Activated CD8-positive, alpha-beta T cell treated with anti-CD3 and anti-CD28 coated beads for 36 hours (primary cell): ENCODE measurements around the gene EXOSC2. TPM values are rescaled to one million over a fixed set of nuclear protein-coding genes. Genes with fewer than 3 reads are reported as not detected.

Experiments
- ATAC-seq: fragments of 200-7000 bp; cut with Tn5 transposase; one replicate; pipeline ENCODE4 v1.10.0; 2021; ENCODE audit warnings: mild to moderate bottlenecking, moderate library complexity
- CTCF ChIA-PET: fragments of 350-600 bp; sonication (Branson Sonifier 250); formaldehyde crosslinking; loops from one replicate; lab custom pipeline; 2021; ENCODE audit warnings: antibody characterized with exemption; lab: Charles Lee
- POLR2A ChIA-PET: fragments of 350-600 bp; sonication (Branson Sonifier 250); formaldehyde crosslinking; loops from one replicate; lab custom pipeline; 2021; ENCODE audit warnings: antibody characterized with exemption; lab: Charles Lee
- DNase-seq: peaks from one replicate; pipeline ENCODE4 v3.0.0-alpha.2; 2020
- H3K27ac Mint-ChIP-seq: one replicate; pipeline ENCODE4 v1.8.0; 2021; ENCODE audit warnings: mild to moderate bottlenecking, mixed read lengths
- H3K27me3 Mint-ChIP-seq: one replicate; pipeline ENCODE4 v1.8.0; 2021; ENCODE audit warnings: mixed read lengths
- H3K36me3 Mint-ChIP-seq: one replicate; pipeline ENCODE4 v1.8.0; 2021; ENCODE audit warnings: low read depth, mixed read lengths
- H3K4me1 Mint-ChIP-seq: one replicate; pipeline ENCODE4 v1.8.0; 2021; ENCODE audit warnings: low read depth, mixed read lengths
- H3K4me3 Mint-ChIP-seq: one replicate; pipeline ENCODE4 v1.8.0; 2021; ENCODE audit warnings: mild to moderate bottlenecking, moderate library complexity, mixed read lengths
- H3K9me3 Mint-ChIP-seq: one replicate; pipeline ENCODE4 v1.8.0; 2021; ENCODE audit warnings: mixed read lengths
- intact Hi-C: fragments of 100-400 bp; cut with micrococcal nuclease; formaldehyde crosslinking; loops from one replicate; pipeline ENCODE4 v1.10.0; 2022
- total RNA-seq, 2 experiments: library from RNA; stranded (reverse); gene quantifications; one replicate each; pipeline ENCODE4 v1.2.3, GENCODE V29; 2021
- TF ChIP-seq, protein P1 (sequence below): fragments of 200-600 bp; IDR thresholded peaks from one replicate; pipeline ENCODE4 v1.8.0; 2022; ENCODE audit warnings: antibody characterized with exemption, mild to moderate bottlenecking

Gene EXOSC2
- total RNA-seq, 2 experiments from 2014 or later: 82.1 to 82.5 TPM

GRCh38 chr9:130729145-130729544 lies 35.6 kb downstream of the EXOSC2 start:
- ATAC-seq (no peak), DNase-seq (no peak)
- Mint-ChIP-seq H3K9me3 (no peaks in the 10 kb centered on the region), H3K27ac (no peak overlapping the region), H3K4me3 (no peak overlapping the region), H3K4me1 (peaks cover 20% of the 10 kb centered on the region), H3K36me3 (no peaks in the 10 kb centered on the region), H3K27me3 (no peaks in the 10 kb centered on the region)
- POLR2A ChIA-PET: no interaction called here
- CTCF ChIA-PET: no interaction called here
- intact Hi-C loops: no loop called here
- TF ChIP-seq, protein P1, sequence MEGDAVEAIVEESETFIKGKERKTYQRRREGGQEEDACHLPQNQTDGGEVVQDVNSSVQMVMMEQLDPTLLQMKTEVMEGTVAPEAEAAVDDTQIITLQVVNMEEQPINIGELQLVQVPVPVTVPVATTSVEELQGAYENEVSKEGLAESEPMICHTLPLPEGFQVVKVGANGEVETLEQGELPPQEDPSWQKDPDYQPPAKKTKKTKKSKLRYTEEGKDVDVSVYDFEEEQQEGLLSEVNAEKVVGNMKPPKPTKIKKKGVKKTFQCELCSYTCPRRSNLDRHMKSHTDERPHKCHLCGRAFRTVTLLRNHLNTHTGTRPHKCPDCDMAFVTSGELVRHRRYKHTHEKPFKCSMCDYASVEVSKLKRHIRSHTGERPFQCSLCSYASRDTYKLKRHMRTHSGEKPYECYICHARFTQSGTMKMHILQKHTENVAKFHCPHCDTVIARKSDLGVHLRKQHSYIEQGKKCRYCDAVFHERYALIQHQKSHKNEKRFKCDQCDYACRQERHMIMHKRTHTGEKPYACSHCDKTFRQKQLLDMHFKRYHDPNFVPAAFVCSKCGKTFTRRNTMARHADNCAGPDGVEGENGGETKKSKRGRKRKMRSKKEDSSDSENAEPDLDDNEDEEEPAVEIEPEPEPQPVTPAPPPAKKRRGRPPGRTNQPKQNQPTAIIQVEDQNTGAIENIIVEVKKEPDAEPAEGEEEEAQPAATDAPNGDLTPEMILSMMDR: no peak

DNA sequence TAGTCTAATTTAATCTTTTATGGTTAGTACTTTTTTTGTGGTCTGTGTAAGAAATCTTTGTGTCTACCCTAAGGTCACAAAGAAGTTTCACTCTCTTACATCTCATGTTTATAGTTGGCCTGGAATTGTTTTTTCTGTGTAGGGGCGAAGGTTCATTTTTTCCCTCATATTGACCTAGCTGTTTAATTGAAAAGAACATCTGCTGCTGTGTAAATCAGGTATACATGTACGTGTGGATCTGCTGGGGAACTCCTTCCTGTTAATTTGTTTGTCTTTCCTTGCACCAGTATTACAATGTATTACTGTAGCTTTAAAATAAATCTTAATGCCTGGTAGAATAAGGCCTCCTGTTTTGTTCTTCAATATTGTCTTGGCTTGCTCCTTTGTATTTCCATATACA lies 37.8 kb downstream of the EXOSC2 start:
- H3K4me3 Mint-ChIP-seq: no peak overlapping the region

GRCh38 chr9:130732136-130732535 lies 38.6 kb downstream of the EXOSC2 start:
- intact Hi-C loops: no loop called here
- no peak overlapping the region for H3K4me3 Mint-ChIP-seq
- no peaks in the 10 kb centered on the region for H3K27me3 Mint-ChIP-seq
- ATAC-seq (no peak), DNase-seq (peak; percentile 20)
- H3K27ac Mint-ChIP-seq: no peak overlapping the region
- H3K36me3 Mint-ChIP-seq: no peaks in the 10 kb centered on the region
- ChIA-PET CTCF (interaction anchor here (0.9 to 2.3 kb wide), 10 partner anchors 9 to 133 kb away, joined by 3 to 16 read pairs (median 4); partner anchors contain the start of gene EXOSC2), POLR2A (no interaction called here)
- peaks cover 17% of the 10 kb centered on the region for H3K4me1 Mint-ChIP-seq
- H3K9me3 Mint-ChIP-seq: no peaks in the 10 kb centered on the region
- TF ChIP-seq, protein P1: no peak

More for the DNA sequence above, 37.8 kb downstream of the EXOSC2 start:
- Mint-ChIP-seq H3K4me1 (peaks cover 18% of the 10 kb centered on the region), H3K36me3 (no peaks in the 10 kb centered on the region), H3K27me3 (no peaks in the 10 kb centered on the region), H3K9me3 (no peaks in the 10 kb centered on the region), H3K27ac (no peak overlapping the region)
- no peak for ATAC-seq
- TF ChIP-seq, protein P1: no peak
- intact Hi-C loops: no loop called here
- DNase-seq: no peak
- POLR2A ChIA-PET: no interaction called here
- CTCF ChIA-PET: interaction anchor here (0.6 to 2.3 kb wide), 12 partner anchors 8 to 135 kb away, joined by 3 to 16 read pairs (median 3); partner anchors contain the start of gene EXOSC2

DNA sequence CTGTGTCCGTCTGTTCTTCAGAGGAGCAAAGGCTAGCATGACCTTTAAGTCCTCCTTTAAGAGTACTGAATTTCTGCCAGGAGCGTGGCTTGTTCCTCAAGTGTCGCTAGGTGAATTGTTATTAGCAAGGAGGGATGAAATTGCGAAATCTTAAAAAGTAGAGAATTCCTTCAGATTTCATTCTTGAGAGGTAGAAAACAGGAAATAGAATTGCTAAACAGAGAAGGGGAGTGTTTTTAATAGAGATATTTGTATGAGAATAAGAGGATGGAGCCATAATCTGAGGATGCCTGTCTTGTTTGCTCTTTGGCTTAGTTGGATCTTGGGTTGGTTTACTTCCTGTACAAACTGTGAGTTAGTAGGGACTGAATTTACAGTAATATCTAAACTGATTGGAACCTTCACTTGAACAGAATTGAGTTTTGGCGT lies 39.2 kb downstream of the EXOSC2 start:
- H3K27me3 Mint-ChIP-seq: no peaks in the 10 kb centered on the region
- no peaks in the 10 kb centered on the region for H3K9me3 Mint-ChIP-seq
- CTCF ChIA-PET: interaction anchor here (0.9 to 2.3 kb wide), 5 partner anchors 10 to 133 kb away, joined by 3 to 16 read pairs (median 5); no protein-coding TSS in a partner anchor
- POLR2A ChIA-PET: no interaction called here
- DNase-seq (no peak), ATAC-seq (no peak)
- no peaks in the 10 kb centered on the region for H3K36me3 Mint-ChIP-seq
- TF ChIP-seq, protein P1: peak; percentile 3
- H3K4me1 Mint-ChIP-seq: peaks cover 17% of the 10 kb centered on the region
- intact Hi-C loops: no loop called here
- H3K27ac Mint-ChIP-seq: no peak overlapping the region
- no peak overlapping the region for H3K4me3 Mint-ChIP-seq

DNA sequence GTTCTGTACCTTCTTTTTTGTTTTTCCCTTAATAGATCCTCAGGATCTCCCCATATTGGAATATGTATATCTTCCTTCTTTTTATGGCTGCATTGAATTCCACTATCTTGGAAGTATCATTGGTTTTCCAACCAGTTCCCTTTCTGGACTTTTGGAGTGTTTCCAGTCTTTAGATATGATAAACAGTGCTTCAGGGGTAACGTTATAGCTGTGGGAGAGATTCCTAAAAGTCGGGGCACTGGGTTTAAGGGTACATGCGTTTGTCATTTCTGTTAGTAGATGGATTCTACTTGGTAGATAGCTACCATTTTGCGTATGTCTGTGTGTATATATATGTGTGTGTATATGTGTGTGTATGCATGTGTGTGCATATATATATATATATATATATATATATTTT lies 42.0 kb downstream of the EXOSC2 start:
- H3K9me3 Mint-ChIP-seq: no peaks in the 10 kb centered on the region
- intact Hi-C loops: no loop called here
- no peak for DNase-seq
- CTCF ChIA-PET: interaction anchor here (0.7 to 1.7 kb wide), 3 partner anchors 33 to 311 kb away, joined by 3 to 5 read pairs (median 3); no protein-coding TSS in a partner anchor
- peaks cover 7% of the 10 kb centered on the region for H3K4me1 Mint-ChIP-seq
- TF ChIP-seq, protein P1: no peak
- H3K27ac Mint-ChIP-seq: no peak overlapping the region
- no peak for ATAC-seq
- H3K27me3 Mint-ChIP-seq: no peaks in the 10 kb centered on the region
- POLR2A ChIA-PET: interaction anchor here (0.7 kb wide), 1 partner anchor 35 kb away, joined by 3 read pairs; no protein-coding TSS in a partner anchor
- H3K36me3 Mint-ChIP-seq: peaks cover 2% of the 10 kb centered on the region
- no peak overlapping the region for H3K4me3 Mint-ChIP-seq
